HG02610 (cell line): ENCODE data around the gene MYOM1.

Experiments used
- ATAC-seq: cut with Tn5 transposase; IDR thresholded peaks from one replicate; pipeline ENCODE4 v1.9.1; 2021; ENCODE audit warnings: mild to moderate bottlenecking, moderate library complexity; ENCODE audit not compliant: unreplicated experiment

MYOM1 gene

GRCh38 chr18:3190610-3191009, 29.2 kb downstream of the MYOM1 start:
- ATAC-seq: no peak

GRCh38 chr18:3189884-3190283, 29.9 kb downstream of the MYOM1 start:
- ATAC-seq: no peak

- ATAC-seq: no peak
Measured at GRCh38 chr18:3186678-3187658, 32.8 kb downstream of the MYOM1 start.

- ATAC-seq: no peak
Measured at GRCh38 chr18:3184275-3184963, 35.3 kb downstream of the MYOM1 start.

DNA sequence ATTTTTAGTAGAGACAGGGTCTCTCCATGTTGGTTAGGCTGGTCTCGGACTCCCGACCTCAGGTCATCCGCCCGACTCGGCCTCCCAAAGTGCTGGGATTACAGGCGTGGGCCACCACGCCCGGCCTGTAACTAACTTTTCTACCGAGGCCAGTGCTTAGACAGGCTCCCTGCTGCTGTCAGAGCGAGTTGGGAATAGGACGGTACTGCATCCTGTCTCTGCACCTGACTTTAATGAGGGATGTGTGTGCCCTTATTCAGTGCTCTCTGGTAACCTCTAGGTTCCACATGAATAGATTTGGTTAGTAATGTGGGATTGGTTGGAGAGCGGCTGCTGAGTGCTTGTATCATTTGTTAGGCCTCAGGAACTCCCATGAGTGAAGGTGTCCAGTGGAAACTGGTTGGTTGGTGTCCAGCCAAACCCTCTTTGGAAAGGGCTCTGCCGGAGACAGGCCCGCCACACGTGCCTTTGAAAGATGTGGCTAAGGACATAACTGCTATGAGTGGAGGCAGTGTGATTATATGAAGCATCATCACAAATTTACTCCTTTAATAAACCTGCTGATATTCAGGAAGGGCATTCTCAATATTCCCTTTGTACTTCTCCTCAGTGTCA, 36.6 kb downstream of the MYOM1 start:
- ATAC-seq: no peak

DNA sequence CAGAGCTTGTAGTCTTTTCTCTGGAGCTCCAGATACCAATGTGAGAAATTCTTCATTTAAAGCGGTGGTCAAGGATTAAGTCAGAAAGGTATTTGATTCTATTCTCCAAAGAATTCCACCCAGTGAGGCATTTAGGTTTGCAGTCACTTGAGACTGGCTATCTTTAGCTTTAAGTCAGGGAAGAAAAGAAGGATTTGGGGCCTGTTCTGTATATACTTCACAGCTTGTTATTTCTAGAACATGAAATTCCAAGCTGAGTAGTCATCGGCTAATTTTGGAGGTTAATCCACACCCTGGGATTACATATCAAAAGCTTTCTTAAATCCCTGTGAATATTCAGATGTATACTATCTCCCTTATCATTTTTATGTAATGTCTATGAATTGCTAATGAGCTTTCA, 39.4 kb downstream of the MYOM1 start:
- no peak for ATAC-seq

- ATAC-seq: peak; percentile 32
Measured at GRCh38 chr18:3179430-3180089, 40.2 kb downstream of the MYOM1 start.

GRCh38 chr18:3177902-3178687, 41.7 kb downstream of the MYOM1 start:
- peak; percentile 89 for ATAC-seq

DNA sequence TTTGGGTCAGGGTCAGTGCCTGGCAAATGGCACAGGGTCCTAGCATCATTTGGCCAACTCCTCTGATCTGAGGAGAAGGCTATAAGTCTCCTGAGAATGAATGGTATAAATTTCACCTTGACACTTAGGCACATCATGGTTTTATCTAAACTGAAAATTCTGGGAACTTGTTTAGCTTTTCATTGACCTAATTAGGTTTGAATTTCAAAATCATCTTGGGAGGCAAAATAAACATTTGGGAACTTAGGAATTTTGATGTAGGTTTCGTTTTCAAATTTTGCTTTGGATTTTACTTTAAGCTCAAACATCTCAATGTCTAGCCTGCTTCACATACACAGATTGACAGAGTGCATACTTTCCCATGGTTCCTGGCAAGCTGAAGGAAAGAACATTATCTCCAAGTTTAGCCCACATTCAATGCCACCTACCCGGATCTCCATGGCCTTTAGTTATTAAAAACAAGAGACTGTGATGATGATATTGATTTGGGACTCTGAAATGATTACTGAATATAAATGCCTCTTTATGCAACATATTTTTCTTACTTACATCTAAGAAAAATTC, 44.5 kb downstream of the MYOM1 start:
- no peak for ATAC-seq

- ATAC-seq: no peak
Measured at GRCh38 chr18:3172097-3172496, 47.7 kb downstream of the MYOM1 start.

DNA sequence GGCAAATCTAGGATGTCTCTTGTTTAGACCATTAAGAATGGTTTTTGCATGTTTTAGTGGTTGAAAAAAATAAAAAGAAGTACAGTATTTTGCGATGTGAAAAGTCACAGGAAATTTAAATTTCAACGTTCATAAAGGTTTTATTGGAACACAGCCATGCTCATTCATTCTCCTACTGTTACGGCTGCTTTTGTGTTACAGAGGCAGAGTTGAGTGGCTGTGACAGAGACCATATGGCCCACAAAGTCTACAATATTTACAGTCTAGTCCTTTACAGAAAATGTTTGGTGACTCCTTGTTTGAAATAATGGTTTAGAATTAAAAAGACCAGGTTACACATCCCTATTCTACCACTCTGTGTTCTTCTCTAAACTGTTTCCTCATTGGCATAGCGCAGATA, 48.1 kb downstream of the MYOM1 start:
- no peak for ATAC-seq

DNA sequence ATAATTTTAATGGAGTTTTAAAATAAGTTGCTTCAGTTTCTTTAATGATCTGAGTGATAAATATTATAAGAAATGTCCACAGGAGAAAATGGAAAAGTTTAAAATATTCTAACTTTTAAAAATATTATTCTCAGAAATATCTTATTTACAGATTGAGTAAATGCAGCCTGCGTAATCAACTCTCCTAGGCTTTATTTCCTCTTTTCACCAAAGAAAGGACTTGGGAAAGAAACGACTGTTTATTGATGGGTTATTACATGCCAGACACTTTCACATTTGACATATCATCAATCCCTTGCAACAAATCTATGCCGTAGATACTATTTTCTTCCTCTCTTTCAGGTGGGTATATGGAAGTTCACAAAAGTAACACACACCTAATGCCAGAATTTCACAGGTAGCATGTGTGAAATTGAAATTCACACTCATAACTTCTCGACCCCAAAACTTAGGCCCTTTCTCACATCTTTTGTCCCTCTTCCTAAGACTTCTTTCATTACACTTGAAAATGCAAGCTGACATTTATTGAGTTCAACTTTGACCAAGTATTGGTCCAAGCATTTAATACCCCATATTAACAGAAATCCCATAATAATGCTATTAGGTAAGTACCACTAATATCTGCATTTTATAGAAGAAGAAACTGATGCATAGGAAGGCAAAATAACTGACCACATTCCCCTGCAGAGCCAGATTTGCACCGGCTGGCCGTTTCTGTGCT, 49.2 kb downstream of the MYOM1 start:
- ATAC-seq: no peak

- ATAC-seq: no peak
Measured at GRCh38 chr18:3164381-3164780, 55.4 kb downstream of the MYOM1 start.

- no peak for ATAC-seq
Measured at GRCh38 chr18:3163968-3164367, 55.8 kb downstream of the MYOM1 start.

GRCh38 chr18:3162181-3162580, 57.6 kb downstream of the MYOM1 start:
- ATAC-seq: no peak

DNA sequence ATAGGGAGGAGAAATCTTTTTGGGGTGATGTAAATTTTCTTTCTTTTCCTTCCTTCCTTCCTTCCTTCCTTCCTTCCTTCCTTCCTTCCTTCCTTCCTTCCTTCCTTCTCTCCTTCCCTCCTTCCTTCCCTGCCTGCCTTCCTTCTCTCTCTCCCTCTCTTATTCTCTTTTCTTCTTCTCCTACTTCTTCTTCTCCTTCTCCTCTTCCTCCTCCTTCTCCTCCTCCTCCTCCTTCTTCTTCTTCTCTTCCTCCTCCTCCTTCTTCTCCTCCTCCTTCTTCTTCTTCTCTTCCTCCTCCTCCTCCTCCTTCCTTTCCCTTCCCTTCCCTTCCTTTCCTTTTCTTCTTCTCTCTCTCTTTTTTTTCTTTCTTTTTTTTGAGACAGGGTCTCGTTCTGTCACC, 59.9 kb downstream of the MYOM1 start:
- ATAC-seq: no peak

DNA sequence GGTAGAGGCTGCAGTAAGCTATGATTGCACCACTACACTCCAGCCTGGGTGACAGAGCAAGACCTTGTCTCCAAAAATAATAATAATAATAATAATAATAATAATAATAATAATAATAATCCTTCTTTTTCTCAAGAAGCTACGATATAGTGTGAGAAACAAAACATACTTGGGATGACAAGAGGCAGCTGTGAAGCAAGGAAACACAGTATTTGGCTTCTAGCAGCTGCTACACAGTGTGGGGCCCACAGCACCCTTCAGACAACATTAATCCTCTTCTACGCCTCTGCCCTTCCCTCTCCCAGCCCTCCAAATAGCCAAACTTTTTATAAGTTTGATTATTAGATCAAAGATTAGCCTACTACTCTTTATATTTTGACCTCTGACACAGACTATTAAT, 62.2 kb downstream of the MYOM1 start:
- no peak for ATAC-seq

DNA sequence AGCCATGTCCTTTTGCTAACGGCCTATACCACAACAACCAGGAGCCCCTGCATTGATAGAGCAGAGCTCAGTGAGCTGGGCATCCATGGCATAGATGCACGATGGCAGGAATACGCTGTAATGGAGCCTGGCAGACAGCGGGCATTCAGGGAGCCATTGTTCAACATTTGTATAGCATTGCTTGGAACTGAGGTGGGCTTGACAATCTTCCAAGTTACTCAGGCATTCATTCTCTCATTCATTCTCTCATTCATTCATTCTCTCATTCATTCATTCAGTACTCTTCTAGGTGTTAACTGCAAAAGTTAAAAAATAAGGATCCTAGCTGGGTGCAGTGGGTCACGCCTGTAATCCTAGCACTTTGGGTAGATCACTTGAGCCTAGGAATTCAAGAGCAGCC, 62.7 kb downstream of the MYOM1 start:
- no peak for ATAC-seq

- ATAC-seq: no peak
Measured at GRCh38 chr18:3156325-3156640, 63.5 kb downstream of the MYOM1 start.

DNA sequence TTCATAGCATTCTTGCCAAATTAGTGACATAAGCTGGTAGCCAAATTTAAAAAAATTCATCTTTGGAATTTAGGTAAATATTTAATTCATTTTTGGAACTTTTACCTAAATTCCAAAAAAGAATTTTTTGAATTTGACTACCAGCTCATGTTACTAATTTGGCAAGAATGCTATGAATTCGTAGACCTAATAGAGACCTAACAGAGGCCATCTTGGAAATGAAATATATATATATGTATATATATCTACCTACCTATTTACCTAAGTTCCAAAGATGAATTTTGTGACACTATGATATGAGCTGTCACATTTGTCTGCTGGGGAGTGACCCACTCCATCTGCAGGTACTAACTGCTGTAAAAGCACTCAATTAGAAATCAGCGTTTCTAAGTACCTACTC, 65.6 kb downstream of the MYOM1 start:
- ATAC-seq: no peak
